Measurements from ENCODE around the gene ERP44. TPM values are rescaled to one million over a fixed set of nuclear protein-coding genes. Genes with fewer than 3 reads are reported as not detected.
"Not testable (repeated sequence)": the region's sequence is repeated elsewhere in the genome, so short reads cannot be mapped to it uniquely, and the experiment has no call there.

Gene ERP44
- 10 to 100 TPM; 11.9 to 43.6 (median 21.1) TPM for polyA plus RNA-seq
- long read RNA-seq, donor 1, full-length matches to known transcripts = 87 of 105 reads
- long read RNA-seq, donor 1, partial matches to known transcripts = 13 of 105 reads
- long read RNA-seq, donor 1, other reads (novel, unspliced or antisense) = 5 of 105 reads
- long read RNA-seq, donor 2, full-length matches to known transcripts = 24 of 24 reads
- long read RNA-seq, donor 2, partial matches to known transcripts = 0 of 24 reads
- long read RNA-seq, donor 2, other reads (novel, unspliced or antisense) = 0 of 24 reads
- long read RNA-seq, donor 3, full-length matches to known transcripts = 21 of 34 reads
- long read RNA-seq, donor 3, partial matches to known transcripts = 13 of 34 reads
- long read RNA-seq, donor 3, other reads (novel, unspliced or antisense) = 0 of 34 reads
- long read RNA-seq, donor 4 = 0 reads
- long read RNA-seq, donor 5, full-length matches to known transcripts = 5 of 5 reads
- long read RNA-seq, donor 5, partial matches to known transcripts = 0 of 5 reads
- long read RNA-seq, donor 5, other reads (novel, unspliced or antisense) = 0 of 5 reads
- long read RNA-seq, donor 6, full-length matches to known transcripts = 33 of 39 reads
- long read RNA-seq, donor 6, partial matches to known transcripts = 6 of 39 reads
- long read RNA-seq, donor 6, other reads (novel, unspliced or antisense) = 0 of 39 reads
- long read RNA-seq, donor 7, full-length matches to known transcripts = 20 of 42 reads
- long read RNA-seq, donor 7, partial matches to known transcripts = 22 of 42 reads
- long read RNA-seq, donor 7, other reads (novel, unspliced or antisense) = 0 of 42 reads
- long read RNA-seq, donor 8, full-length matches to known transcripts = 2 of 2 reads
- long read RNA-seq, donor 8, partial matches to known transcripts = 0 of 2 reads
- long read RNA-seq, donor 8, other reads (novel, unspliced or antisense) = 0 of 2 reads
- long read RNA-seq, donor 9, full-length matches to known transcripts = 7 of 7 reads
- long read RNA-seq, donor 9, partial matches to known transcripts = 0 of 7 reads
- long read RNA-seq, donor 9, other reads (novel, unspliced or antisense) = 0 of 7 reads
- long read RNA-seq, donor 10, full-length matches to known transcripts = 35 of 40 reads
- long read RNA-seq, donor 10, partial matches to known transcripts = 5 of 40 reads
- long read RNA-seq, donor 10, other reads (novel, unspliced or antisense) = 0 of 40 reads

DNA sequence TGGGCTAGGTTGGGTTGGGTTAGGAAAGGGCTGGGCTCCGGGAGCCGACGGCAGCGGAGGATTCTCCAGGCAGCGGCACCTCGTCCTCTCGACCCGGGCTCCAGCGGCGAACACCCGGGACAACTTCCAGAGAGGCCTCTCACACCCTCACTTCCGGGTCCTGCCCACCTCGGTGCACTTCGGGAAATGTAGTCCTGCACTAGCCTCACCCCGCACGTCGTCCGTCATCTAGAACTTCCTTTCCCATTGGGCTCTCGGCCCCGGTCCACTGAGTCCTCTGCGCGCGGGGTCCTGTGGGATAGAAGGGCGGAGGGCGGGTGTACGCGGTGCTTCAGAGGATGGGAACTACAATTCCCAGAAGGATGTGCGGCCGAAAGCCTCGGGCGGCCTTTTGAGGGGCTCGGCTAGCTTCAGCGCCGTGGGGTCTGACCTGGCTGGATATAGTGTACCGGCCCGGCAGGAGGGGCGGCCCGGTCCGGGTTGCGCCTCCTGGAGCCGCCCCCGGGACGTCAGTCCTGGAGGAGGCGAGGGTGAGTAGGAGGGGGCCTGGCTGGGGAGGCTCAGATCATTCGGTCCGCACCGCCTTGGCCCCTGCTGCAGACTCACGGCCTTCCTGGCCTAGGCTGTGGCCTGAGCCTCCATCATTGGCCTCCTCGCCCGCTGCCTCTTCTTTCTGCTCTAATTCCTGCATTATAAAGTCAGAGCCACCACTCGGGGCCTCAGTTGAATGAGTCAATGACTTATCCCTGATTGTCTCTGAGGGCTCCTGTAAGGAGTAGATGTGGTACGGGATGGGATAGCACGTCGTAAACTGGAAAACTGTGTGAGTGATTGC is at the start of gene ERP44, which contains the start of gene INVS:
Gene ERP44 (minus strand): TSS at position 114 of the 835 bp plus-strand sequence. CDS start 160 bp downstream, outside the sequence.
Gene INVS (plus strand): TSS at position 357 of the 835 bp plus-strand sequence. CDS start 5,279 bp downstream, outside the sequence.
- DNase-seq (peak; percentile 99 to 100), FAIRE-seq (no peak)
- 0 to 1% (median 0%) methylated on average over 46 to 54 of the region's 54 CpGs for WGBS, 3 donors

GRCh38 chr9:100145976-100146375 is 47.2 kb upstream of the ERP44 start:
- H3K4me1 ChIP-seq (ENCODE audit: control insufficient read depth in 3 of 3, insufficient read depth in 2 of 3, low read depth in 1 of 3, low read length in 2 of 3); FAIRE-seq: not testable (repeated sequence)
- 90 to 95% (median 95%) methylated on average over 8 of the region's 8 CpGs for WGBS, 3 donors

More for the DNA sequence above, at the start of gene ERP44, which contains the start of gene INVS:
- Histone ChIP-seq H3K27me3 (ENCODE audit: control insufficient read depth in 3 of 3, insufficient read depth in 3 of 3, low read length in 3 of 3) (no peaks in the 10 kb centered on the region), H3K9me3 (ENCODE audit: control insufficient read depth in 2 of 2, insufficient read depth in 1 of 2, low read depth in 1 of 2, low read length in 1 of 2) (no peaks in the 10 kb centered on the region), H3K4me1 (ENCODE audit: control insufficient read depth in 3 of 3, insufficient read depth in 2 of 3, low read depth in 1 of 3, low read length in 2 of 3) (peaks cover 0 to 7% (median 4%) of the 10 kb centered on the region in 3 donors), H3K27ac (ENCODE audit: low read depth in 1 of 3, low read length in 2 of 3) (peak within 1 kb of the TSS; percentile 94 to 99 (median 96)), H3K4me3 (ENCODE audit: low read depth in 1 of 3, low read length in 3 of 3) (peak within 1 kb of the TSS; percentile 72 to 97 (median 89)), H3K36me3 (ENCODE audit: control insufficient read depth in 3 of 3, insufficient read depth in 2 of 3, low read depth in 1 of 3, low read length in 3 of 3) (no peaks in the 10 kb centered on the region)

GRCh38 chr9:100145167-100145934 is 46.6 kb upstream of the ERP44 start:
- not testable (repeated sequence) for H3K27me3 ChIP-seq (ENCODE audit: control insufficient read depth in 3 of 3, insufficient read depth in 3 of 3, low read length in 3 of 3); H3K27ac ChIP-seq (ENCODE audit: low read depth in 1 of 3, low read length in 2 of 3); H3K4me3 ChIP-seq (ENCODE audit: low read depth in 1 of 3, low read length in 3 of 3); FAIRE-seq; H3K36me3 ChIP-seq (ENCODE audit: control insufficient read depth in 3 of 3, insufficient read depth in 2 of 3, low read depth in 1 of 3, low read length in 3 of 3); DNase-seq; H3K9me3 ChIP-seq (ENCODE audit: control insufficient read depth in 2 of 2, insufficient read depth in 1 of 2, low read depth in 1 of 2, low read length in 1 of 2); H3K4me1 ChIP-seq (ENCODE audit: control insufficient read depth in 3 of 3, insufficient read depth in 2 of 3, low read depth in 1 of 3, low read length in 2 of 3)
- WGBS, 3 donors = 78 to 87% (median 81%) methylated on average over 15 of the region's 15 CpGs

More at GRCh38 chr9:100145976-100146375, 47.2 kb upstream of the ERP44 start:
- H3K9me3 ChIP-seq (ENCODE audit: control insufficient read depth in 2 of 2, insufficient read depth in 1 of 2, low read depth in 1 of 2, low read length in 1 of 2); DNase-seq; H3K27me3 ChIP-seq (ENCODE audit: control insufficient read depth in 3 of 3, insufficient read depth in 3 of 3, low read length in 3 of 3); H3K27ac ChIP-seq (ENCODE audit: low read depth in 1 of 3, low read length in 2 of 3); H3K36me3 ChIP-seq (ENCODE audit: control insufficient read depth in 3 of 3, insufficient read depth in 2 of 3, low read depth in 1 of 3, low read length in 3 of 3); H3K4me3 ChIP-seq (ENCODE audit: low read depth in 1 of 3, low read length in 3 of 3): not testable (repeated sequence)

DNA sequence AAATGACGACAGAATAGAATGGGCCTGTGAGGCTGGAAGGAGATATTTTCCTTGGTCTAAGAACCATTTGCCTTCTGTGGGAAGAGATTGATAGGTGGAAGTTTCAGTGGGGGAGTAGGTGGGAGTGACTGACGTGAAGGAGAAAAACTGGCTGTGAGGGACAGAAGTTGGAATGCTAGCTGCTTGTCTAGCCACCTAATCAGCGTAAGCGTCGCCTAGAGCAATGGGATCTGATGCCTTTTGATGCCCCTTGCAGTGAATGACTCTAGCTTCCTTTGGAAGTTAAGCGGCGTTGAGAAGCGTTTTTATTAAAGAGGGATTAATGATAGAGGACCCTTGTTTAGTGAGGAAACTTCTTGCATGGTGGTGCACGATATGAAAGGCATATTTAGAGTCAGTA is 43.1 kb upstream of the ERP44 start:
- not testable (repeated sequence) for H3K4me1 ChIP-seq (ENCODE audit: control insufficient read depth in 3 of 3, insufficient read depth in 2 of 3, low read depth in 1 of 3, low read length in 2 of 3); DNase-seq; FAIRE-seq; H3K27ac ChIP-seq (ENCODE audit: low read depth in 1 of 3, low read length in 2 of 3); H3K36me3 ChIP-seq (ENCODE audit: control insufficient read depth in 3 of 3, insufficient read depth in 2 of 3, low read depth in 1 of 3, low read length in 3 of 3); H3K9me3 ChIP-seq (ENCODE audit: control insufficient read depth in 2 of 2, insufficient read depth in 1 of 2, low read depth in 1 of 2, low read length in 1 of 2); H3K27me3 ChIP-seq (ENCODE audit: control insufficient read depth in 3 of 3, insufficient read depth in 3 of 3, low read length in 3 of 3); H3K4me3 ChIP-seq (ENCODE audit: low read depth in 1 of 3, low read length in 3 of 3)
- WGBS, 3 donors = 95 to 98% (median 97%) methylated on average over 8 to 9 of the region's 9 CpGs

GRCh38 chr9:100140303-100140702 is 41.5 kb upstream of the ERP44 start:
- not testable (repeated sequence) for H3K27ac ChIP-seq (ENCODE audit: low read depth in 1 of 3, low read length in 2 of 3); H3K36me3 ChIP-seq (ENCODE audit: control insufficient read depth in 3 of 3, insufficient read depth in 2 of 3, low read depth in 1 of 3, low read length in 3 of 3); H3K27me3 ChIP-seq (ENCODE audit: control insufficient read depth in 3 of 3, insufficient read depth in 3 of 3, low read length in 3 of 3); DNase-seq; FAIRE-seq; H3K9me3 ChIP-seq (ENCODE audit: control insufficient read depth in 2 of 2, insufficient read depth in 1 of 2, low read depth in 1 of 2, low read length in 1 of 2); H3K4me3 ChIP-seq (ENCODE audit: low read depth in 1 of 3, low read length in 3 of 3); H3K4me1 ChIP-seq (ENCODE audit: control insufficient read depth in 3 of 3, insufficient read depth in 2 of 3, low read depth in 1 of 3, low read length in 2 of 3)
- 91 to 98% (median 97%) methylated on average over 5 to 6 of the region's 6 CpGs for WGBS, 3 donors

DNA sequence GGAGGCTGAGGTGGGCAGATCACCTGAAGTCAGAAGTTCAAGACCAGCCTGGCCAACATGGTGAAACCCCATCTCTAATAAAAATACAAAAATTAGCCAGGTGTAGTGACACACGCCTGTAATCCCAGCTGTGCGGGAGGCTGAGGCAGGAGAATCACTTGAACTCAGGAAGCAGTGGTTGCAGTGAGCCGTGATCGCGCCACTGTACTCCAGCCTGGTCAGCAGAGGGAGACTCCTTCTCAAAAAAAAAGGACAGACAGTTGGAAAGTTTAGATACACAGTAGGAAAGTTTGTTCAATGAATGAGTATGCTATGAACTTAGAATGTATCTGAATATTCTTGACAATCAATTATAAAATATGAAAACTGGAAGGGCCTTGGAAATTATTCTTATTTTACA is 38.0 kb upstream of the ERP44 start:
- WGBS, 3 donors = 94 to 96% (median 95%) methylated on average over 5 of the region's 5 CpGs
- not testable (repeated sequence) for H3K4me1 ChIP-seq (ENCODE audit: control insufficient read depth in 3 of 3, insufficient read depth in 2 of 3, low read depth in 1 of 3, low read length in 2 of 3); H3K9me3 ChIP-seq (ENCODE audit: control insufficient read depth in 2 of 2, insufficient read depth in 1 of 2, low read depth in 1 of 2, low read length in 1 of 2); FAIRE-seq; DNase-seq; H3K27ac ChIP-seq (ENCODE audit: low read depth in 1 of 3, low read length in 2 of 3); H3K36me3 ChIP-seq (ENCODE audit: control insufficient read depth in 3 of 3, insufficient read depth in 2 of 3, low read depth in 1 of 3, low read length in 3 of 3); H3K4me3 ChIP-seq (ENCODE audit: low read depth in 1 of 3, low read length in 3 of 3); H3K27me3 ChIP-seq (ENCODE audit: control insufficient read depth in 3 of 3, insufficient read depth in 3 of 3, low read length in 3 of 3)

DNA sequence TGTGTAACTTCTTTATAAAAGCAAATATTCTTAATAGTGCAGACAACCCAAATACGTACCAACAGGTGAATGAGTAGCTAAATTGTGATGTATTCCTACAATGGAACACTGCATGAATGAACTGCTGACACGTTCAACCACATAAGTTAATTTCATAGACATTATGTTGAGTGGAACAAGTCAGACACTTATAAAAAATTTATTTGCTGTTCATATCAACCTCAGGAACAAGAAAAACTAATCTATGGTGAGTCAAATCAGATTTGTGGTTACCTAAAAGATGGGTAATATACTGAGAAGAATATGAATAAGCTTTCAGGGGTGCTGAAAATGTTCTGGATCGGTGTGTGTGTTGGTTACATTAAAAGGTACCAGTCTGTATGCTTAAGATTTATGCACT is 35.9 kb upstream of the ERP44 start:
- 75 to 83% (median 75%) methylated on average over 3 of the region's 3 CpGs for WGBS, 3 donors
- no peak overlapping the region for H3K27ac ChIP-seq (ENCODE audit: low read depth in 1 of 3, low read length in 2 of 3)
- H3K36me3 ChIP-seq (ENCODE audit: control insufficient read depth in 3 of 3, insufficient read depth in 2 of 3, low read depth in 1 of 3, low read length in 3 of 3) = peaks cover 0 to 2% (median 0%) of the 10 kb centered on the region in 3 donors
- no peak for FAIRE-seq
- no peaks in the 10 kb centered on the region for H3K27me3 ChIP-seq (ENCODE audit: control insufficient read depth in 3 of 3, insufficient read depth in 3 of 3, low read length in 3 of 3)
- H3K9me3 ChIP-seq (ENCODE audit: control insufficient read depth in 2 of 2, insufficient read depth in 1 of 2, low read depth in 1 of 2, low read length in 1 of 2) = no peaks in the 10 kb centered on the region
- no peaks in the 10 kb centered on the region for H3K4me1 ChIP-seq (ENCODE audit: control insufficient read depth in 3 of 3, insufficient read depth in 2 of 3, low read depth in 1 of 3, low read length in 2 of 3)
- no peak for DNase-seq
- H3K4me3 ChIP-seq (ENCODE audit: low read depth in 1 of 3, low read length in 3 of 3) = no peak overlapping the region
